Omental fat pad (tissue), 4 donors: ENCODE results near the gene MTHFD2L. TPM values are rescaled to one million over a fixed set of nuclear protein-coding genes. Genes with fewer than 3 reads are reported as not detected.

Experiments
- ATAC-seq: fragments of 150-250 bp; one replicate; pipeline ENCODE4 v1.9.1; 2016; ENCODE audit warnings: mild to moderate bottlenecking, moderate library complexity; ENCODE audit not compliant: low FRiP score
- DNase-seq: peaks from one replicate; pipeline ENCODE4 v3.0.0-alpha.2; 2019; ENCODE audit warnings: low spot score
- CTCF ChIP-seq, 3 donors: fragments of 450-650 bp; IDR thresholded peaks; one replicate each; pipeline ENCODE4 v1.5.1; 2016 to 2017; ENCODE audit warnings: antibody characterized with exemption in 3 of 3, mild to moderate bottlenecking in 3 of 3, moderate library complexity in 2 of 3
- total RNA-seq, 4 donors: library from RNA; depleted of rRNA; stranded (reverse); fragments of >200 nt; gene quantifications; one replicate each; pipeline ENCODE4 v1.1.0, GENCODE V29; 2016

The MTHFD2L gene
- total RNA-seq, 4 donors from 2014 or later = 12.2 to 23.2 (median 18.4) TPM

GRCh38 chr4:74188912-74189311, 31.0 kb downstream of the MTHFD2L start:
- TF ChIP-seq CTCF (IDR thresholded peaks at IDR 0.05) = no peak
- ATAC-seq (no peak), DNase-seq (no peak)

GRCh38 chr4:74189331-74190043, 31.6 kb downstream of the MTHFD2L start:
- ATAC-seq (no peak), DNase-seq (no peak)
- TF ChIP-seq CTCF (IDR thresholded peaks at IDR 0.05) = no peak

GRCh38 chr4:74190332-74190731, 32.4 kb downstream of the MTHFD2L start:
- no peak for ATAC-seq

GRCh38 chr4:74190919-74191397, 33.0 kb downstream of the MTHFD2L start:
- TF ChIP-seq CTCF (IDR thresholded peaks at IDR 0.05) = no peak
- ATAC-seq (no peak), DNase-seq (no peak)

More at GRCh38 chr4:74190332-74190731, 32.4 kb downstream of the MTHFD2L start:
- DNase-seq = no peak
- no peak for TF ChIP-seq CTCF (IDR thresholded peaks at IDR 0.05)

- ATAC-seq = no peak
- no peak for TF ChIP-seq CTCF (IDR thresholded peaks at IDR 0.05)
- no peak for DNase-seq
Observed at GRCh38 chr4:74197080-74197479, 39.2 kb downstream of the MTHFD2L start.

- ATAC-seq (no peak), DNase-seq (no peak)
- no peak for TF ChIP-seq CTCF (IDR thresholded peaks at IDR 0.05)
Observed at GRCh38 chr4:74202062-74202586, 44.2 kb downstream of the MTHFD2L start.

GRCh38 chr4:74203467-74203866, 45.5 kb downstream of the MTHFD2L start:
- no peak for TF ChIP-seq CTCF (IDR thresholded peaks at IDR 0.05)
- no peak for DNase-seq
- no peak for ATAC-seq
